Glomerular visceral epithelial cell (primary cell): ENCODE results near the gene CTTNBP2.

Source experiments
- DNase-seq: peaks from one replicate; pipeline ENCODE4 v3.0.0-alpha.2; 2016; ENCODE audit errors: extremely low spot score

Gene CTTNBP2

DNA sequence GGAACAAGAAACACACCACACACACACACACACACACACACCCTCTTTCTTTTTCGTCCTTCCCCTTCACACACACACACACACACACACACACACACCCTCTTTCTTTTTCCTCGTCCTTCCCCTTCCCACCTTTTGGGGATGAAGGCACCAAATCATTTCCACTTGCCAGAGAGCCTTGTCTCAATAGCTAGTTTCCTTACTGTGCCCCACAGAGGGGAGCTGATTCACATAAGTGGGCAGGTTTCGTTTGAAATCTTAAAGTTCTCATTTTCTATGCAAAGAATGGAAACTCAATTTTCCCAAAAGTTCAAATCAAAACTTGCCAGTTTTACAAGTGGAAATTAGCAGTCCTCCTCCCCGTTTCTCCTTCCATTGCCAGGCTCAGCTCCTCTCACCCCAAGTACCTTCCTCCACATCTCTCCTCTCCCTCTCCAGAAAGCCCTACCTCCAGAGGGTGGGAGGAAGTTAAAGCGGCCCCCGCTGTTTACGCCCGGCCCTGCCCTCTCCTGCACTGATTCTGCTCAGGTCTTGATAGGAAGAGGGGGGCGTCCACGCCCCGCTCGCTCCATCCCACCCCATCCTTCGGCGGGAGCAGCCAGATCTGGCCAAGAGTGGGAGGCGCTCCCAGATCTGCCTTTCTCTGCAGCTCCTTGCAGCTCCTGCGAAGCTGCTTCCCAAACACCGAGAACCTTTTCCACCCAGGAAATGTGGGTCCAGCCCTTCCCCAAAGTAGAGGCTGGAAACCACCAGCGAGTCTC lies 1.3 kb downstream of the CTTNBP2 start:
- peak; percentile 33 for DNase-seq

GRCh38 chr7:117871401-117871777 lies 1.9 kb downstream of the CTTNBP2 start:
- DNase-seq: no peak

GRCh38 chr7:117870448-117871130 lies 2.7 kb downstream of the CTTNBP2 start:
- DNase-seq: no peak

DNA sequence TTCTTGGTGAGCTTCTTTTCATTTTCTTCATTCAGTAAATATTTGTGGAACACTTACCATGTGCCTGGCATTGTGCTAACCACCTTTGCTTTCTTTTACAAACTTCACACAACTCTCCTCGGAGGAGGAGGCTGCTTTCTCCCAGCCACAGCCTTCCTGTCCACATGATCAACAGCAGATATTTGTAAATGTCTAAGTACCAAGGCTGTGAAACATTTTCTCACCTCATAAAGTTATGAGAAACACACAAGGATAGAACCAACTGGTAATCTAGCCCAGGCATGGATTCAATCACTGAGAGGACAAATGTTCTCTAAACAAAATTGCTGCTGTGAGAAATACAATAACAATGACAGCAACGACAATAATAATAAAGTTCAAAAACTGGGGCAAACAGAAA lies 3.9 kb downstream of the CTTNBP2 start:
- DNase-seq: no peak

- no peak for DNase-seq
Observed at GRCh38 chr7:117863618-117864017, 9.6 kb downstream of the CTTNBP2 start.

DNA sequence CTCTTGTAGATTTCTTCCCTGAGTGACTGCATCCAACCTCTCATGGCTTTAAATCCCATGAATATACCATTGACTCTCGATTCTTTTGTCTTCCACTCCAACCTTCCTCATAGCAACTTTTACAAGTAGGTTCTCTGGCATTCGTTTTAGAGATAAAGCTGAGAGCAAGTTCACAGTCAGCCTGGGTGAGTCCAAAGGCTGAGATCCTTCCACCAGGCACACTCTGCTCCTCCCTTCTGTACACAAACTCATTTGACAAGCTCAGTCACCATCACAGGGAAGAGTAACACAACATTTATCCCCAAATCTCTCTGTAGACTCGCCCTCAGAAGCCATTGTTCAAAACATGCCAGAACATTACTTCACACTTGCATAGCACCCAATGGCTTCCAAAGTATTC lies 10.9 kb downstream of the CTTNBP2 start:
- no peak for DNase-seq

GRCh38 chr7:117859246-117859812 lies 13.9 kb downstream of the CTTNBP2 start:
- no peak for DNase-seq

GRCh38 chr7:117858712-117859111 lies 14.5 kb downstream of the CTTNBP2 start:
- no peak for DNase-seq

DNA sequence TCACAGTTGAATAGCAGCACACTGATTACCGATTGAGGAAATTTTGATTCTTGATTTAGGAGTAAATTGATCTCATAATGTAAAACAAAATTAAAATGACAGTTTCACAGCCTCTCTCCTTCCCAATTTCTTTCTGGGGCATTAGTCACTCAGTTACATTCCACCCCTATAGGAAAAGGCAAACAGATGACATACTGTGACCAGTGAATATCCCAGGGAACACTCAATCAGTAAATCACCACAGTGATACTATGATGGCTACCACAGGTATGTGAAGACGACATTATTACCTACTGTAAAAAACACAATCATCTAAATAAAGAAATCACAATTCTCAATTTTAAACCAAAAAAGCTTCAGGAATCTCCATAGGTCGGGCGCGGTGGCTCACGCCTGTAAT lies 15.5 kb downstream of the CTTNBP2 start:
- no peak for DNase-seq

GRCh38 chr7:117856196-117856595 lies 17.0 kb downstream of the CTTNBP2 start:
- no peak for DNase-seq

GRCh38 chr7:117854186-117854585 lies 19.1 kb downstream of the CTTNBP2 start:
- DNase-seq: no peak

GRCh38 chr7:117848941-117849340 lies 24.3 kb downstream of the CTTNBP2 start:
- DNase-seq: no peak

GRCh38 chr7:117844678-117845077 lies 28.6 kb downstream of the CTTNBP2 start:
- no peak for DNase-seq

DNA sequence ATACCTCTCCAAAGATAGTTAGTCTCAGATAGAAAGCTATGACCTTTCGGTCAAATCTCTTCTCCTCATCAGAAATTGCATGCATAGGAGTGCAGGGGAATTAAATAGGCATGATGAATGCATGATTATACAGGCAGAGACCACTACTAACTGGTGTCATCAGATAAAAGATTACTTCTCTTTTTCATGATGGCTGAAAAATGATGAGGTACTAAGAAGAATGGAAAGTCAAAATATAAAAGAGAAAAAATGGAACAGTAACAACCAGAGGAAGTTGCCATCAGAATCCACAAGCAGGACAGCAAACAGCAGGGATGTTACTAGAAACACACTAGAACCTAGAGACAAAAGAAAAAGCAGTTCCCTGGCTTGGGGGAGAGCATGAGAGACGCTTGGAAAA lies 31.6 kb downstream of the CTTNBP2 start:
- DNase-seq: no peak

GRCh38 chr7:117841011-117841410 lies 32.2 kb downstream of the CTTNBP2 start:
- no peak for DNase-seq

DNA sequence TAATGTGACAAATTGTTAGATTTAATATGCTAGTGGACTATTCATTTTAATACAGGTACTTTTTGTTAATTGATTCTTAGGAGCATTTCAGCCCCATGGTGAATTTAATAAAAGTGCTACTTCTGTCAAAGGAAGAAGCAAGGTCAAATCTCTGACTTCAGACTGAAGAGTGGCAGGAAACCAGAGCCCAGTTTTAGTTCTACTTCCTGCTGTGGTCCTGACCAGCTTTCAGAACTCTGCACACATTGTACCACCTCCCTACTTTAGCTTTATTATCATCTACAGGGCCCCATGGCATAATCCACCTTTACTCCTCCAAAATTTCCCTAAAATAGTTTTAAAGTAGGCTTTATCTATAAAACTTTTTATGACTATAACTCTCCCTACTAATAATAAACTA lies 33.7 kb downstream of the CTTNBP2 start:
- no peak for DNase-seq

DNA sequence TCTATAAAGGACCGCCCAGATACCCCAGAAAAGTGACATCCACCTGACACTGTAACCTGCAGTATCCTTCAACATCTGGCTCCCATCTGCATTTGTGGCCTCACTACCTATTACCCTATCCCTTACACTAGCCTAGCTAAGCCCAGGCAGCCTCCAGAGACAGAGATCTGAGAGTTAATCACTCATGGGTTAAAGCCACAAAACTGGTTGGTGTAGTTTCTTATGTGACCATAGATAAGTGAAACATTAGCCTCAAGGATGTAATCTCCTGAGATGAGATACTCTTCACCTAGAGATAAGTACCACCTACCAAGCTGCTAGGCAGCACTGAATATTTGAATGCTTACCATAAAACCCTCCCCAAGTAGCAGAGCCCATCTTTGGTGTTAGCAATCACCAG lies 35.4 kb downstream of the CTTNBP2 start:
- DNase-seq: no peak

DNA sequence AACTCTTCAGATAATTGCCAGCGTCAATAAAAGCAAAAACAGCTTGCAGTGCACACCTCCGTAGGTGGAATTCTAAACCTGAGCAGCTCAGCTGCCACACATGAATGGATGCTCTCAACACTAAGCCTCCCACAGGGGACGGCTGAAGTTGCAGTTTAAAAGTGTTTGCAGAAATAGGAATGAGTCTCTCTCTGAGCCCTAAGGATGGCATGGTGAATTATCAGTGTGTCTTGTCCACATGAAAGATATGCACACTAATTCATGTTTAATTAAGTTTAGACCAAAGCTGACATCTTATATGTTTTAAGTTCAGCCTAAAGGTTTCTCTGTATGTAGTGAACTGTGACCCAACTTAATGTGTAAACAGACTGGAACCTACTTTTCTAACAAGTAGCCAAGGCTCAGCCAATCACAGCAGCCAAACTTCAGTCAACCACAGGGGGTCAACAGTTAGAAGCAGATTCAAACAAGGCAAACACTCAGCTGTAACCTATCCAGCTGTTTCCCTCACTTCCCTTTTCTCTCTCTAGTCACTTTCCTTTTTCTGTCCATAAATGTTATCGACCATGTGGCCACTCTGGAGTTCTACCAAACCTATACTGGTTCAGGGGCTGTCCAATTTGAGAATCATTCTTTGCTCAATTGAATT lies 38.1 kb downstream of the CTTNBP2 start:
- DNase-seq: no peak

DNA sequence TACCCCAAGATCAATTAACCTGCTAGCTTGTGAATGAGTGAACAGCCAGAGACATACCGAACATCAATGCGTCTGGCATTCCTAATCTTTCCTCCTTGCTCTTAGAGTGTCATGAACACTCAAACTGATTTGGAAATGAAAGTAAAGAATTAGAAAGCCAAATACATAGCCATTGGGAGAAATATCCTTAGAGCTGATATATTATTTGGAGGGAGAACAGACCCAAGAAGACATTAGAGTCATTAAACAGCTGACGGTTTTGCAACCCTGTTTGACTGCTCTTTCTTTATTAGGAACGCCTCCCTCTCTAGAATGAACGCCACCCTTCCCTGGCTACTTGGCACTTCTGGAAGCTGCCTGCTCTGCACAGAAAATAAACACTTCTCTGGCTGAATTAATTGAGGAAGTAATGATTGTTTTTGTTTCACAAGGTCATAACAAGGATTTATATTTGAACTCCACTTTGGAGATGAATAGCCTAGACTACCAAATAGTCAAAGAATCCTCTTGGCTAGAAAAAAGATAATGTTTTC lies 42.8 kb downstream of the CTTNBP2 start:
- DNase-seq: no peak

- no peak for DNase-seq
Observed at GRCh38 chr7:117829450-117830117, 43.7 kb downstream of the CTTNBP2 start.

DNA sequence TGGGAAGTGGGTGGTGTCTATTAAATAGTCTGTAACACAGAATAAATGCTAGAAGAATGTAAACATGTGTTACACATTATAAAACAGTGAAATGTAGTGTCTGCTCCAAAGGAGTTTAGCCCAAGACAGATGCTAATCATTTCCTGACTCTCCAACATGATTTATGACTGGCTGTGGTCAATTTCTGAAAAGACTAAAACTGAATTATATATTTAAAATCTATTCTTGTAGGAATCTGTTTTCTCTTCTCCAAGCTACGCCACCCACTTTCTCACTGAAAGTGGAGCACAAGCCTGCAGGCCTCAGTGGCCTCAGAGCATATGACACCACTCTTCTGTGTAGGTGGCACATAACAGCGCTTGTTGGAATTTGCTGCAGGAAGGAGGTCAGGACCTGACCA lies 44.4 kb downstream of the CTTNBP2 start:
- no peak for DNase-seq

DNA sequence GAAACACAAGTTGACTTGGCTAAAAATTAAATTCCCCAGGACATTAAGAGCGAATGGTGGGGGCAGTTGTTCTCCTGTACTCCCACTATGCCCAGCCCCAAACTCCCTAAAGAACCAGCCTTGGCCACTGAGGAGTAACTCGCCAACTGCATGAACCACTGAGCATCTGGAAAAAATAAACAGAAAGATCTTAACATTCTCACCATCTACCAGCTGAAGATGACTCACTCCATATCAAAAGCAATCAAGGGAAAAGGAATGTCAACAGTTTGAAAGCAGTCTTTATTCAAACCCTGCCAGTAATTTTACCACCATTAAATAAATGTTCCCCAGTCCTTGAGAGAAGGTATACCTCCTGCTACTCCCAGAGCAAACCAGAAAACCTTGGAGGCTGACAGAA lies 45.4 kb downstream of the CTTNBP2 start:
- peak; percentile 76 for DNase-seq
